GM10847 (cell line): ENCODE results near the gene SPAAR.

Source experiments
- POLR2A ChIP-seq: IDR thresholded peaks from 2 replicates; pipeline ENCODE4 v1.6.1; 2011; ENCODE audit not compliant: insufficient read length; ENCODE audit errors: extremely low read depth

The SPAAR gene

GRCh38 chr9:35954942-35955546, 45.8 kb downstream of the SPAAR start:
- TF ChIP-seq POLR2A, result no peak

DNA sequence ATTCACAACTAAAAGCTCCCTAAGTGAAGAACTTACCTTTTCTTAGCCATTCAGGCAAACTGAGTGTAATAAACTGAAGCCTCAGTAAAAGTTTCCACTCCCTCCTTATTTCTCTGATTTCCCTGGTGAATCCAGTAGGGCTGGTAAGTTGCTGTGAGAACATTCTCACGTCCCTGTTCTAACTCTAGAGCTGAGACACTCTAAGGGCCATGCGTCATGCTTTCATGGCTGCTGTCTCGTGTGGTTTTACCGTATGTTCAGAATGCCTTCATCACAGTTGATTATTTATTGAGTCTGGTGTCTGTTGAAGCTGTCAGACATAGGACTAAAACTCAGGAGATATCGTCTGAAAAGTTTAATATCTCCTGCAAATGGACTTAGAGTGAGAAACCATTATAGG, 47.4 kb downstream of the SPAAR start:
- TF ChIP-seq POLR2A, result no peak

- no peak for TF ChIP-seq POLR2A
These were observed 49.0 kb downstream of the SPAAR start, which contains the start of gene OR2S2 for GRCh38 chr9:35958104-35958837. Gene OR2S2, minus strand, starts transcription at chr9:35958154. Its CDS starts 56 bp downstream, at chr9:35958098.

GRCh38 chr9:35960039-35960655, 50.9 kb downstream of the SPAAR start:
- no peak for TF ChIP-seq POLR2A
